H1 (cell line): ENCODE data around the gene SCUBE2. TPM values are rescaled to one million over a fixed set of nuclear protein-coding genes. Genes with fewer than 3 reads are reported as not detected.

Source experiments
- RNF2 ChIP-seq: fragments of 200-900, 300-1000 bp; sonication (generic); IDR thresholded peaks from 2 replicates; pipeline ENCODE4 v1.7.1; 2016; ENCODE audit warnings: borderline replicate concordance, low read depth, mild to moderate bottlenecking, antibody characterized with exemption, low read length; ENCODE audit not compliant: poor library complexity, severe bottlenecking; ENCODE audit errors: missing control alignments
- ZNF274 ChIP-seq: IDR thresholded peaks from 2 replicates; pipeline ENCODE4 v1.7.0; 2012; ENCODE audit warnings: low read length, borderline replicate concordance; ENCODE audit errors: extremely low read depth
- polyA plus RNA-seq, 7 experiments: library from polyadenylated mRNA; depleted of rRNA in 3 of 7; stranded (reverse) in 5 of 7; unstranded in 2 of 7; fragments of >200 nt in 5 of 7; fragments of 200-250 nt in 2 of 7; gene quantifications; 1 replicate in 5 of 7; 2 replicates in 1 of 7; 4 replicates in 1 of 7; pipeline versions ENCODE4 v1.2.1 to v1.2.3, GENCODE V29; 2011 to 2013; ENCODE audit warnings: missing spikeins in 2 of 7, mixed read lengths in 2 of 7
- total RNA-seq: library from RNA; stranded (reverse); fragmentation: NEBNext Ultra II Directional; extraction: Animal tissue kit (Norgen Biotek cat#: 25700); gene quantifications from 2 replicates; pipeline ENCODE4 v1.2.1, GENCODE V29; 2021
- TF ChIP-seq, protein P1 (sequence below): IDR thresholded peaks from 2 replicates; pipeline ENCODE4 v1.6.1; 2011; ENCODE audit warnings: low read length, improper control_type of control experiment

SCUBE2 gene
- total and polyA plus RNA-seq, 2 of the 8 experiments (the other 6 are each of a cell fraction or from before 2014, with no cell fraction given) = 0.29 to 1.2 TPM

- TF ChIP-seq, protein P1, sequence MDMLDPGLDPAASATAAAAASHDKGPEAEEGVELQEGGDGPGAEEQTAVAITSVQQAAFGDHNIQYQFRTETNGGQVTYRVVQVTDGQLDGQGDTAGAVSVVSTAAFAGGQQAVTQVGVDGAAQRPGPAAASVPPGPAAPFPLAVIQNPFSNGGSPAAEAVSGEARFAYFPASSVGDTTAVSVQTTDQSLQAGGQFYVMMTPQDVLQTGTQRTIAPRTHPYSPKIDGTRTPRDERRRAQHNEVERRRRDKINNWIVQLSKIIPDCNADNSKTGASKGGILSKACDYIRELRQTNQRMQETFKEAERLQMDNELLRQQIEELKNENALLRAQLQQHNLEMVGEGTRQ = no peak
- TF ChIP-seq RNF2 (no peak), ZNF274 (no peak)
Observed at GRCh38 chr11:9053316-9054035, 37.9 kb downstream of the SCUBE2 start (continued).
